Keratinocyte (primary cell): Measurements from ENCODE around the gene NFE2L1. TPM values are rescaled to one million over a fixed set of nuclear protein-coding genes. Genes with fewer than 3 reads are reported as not detected.
"Not testable (repeated sequence)": the region's sequence is repeated elsewhere in the genome, so short reads cannot be mapped to it uniquely, and the experiment has no call there.

ENCODE experiments used
- DNase-seq: peaks from one replicate; pipeline ENCODE4 v3.0.0-alpha.2; 2011; ENCODE audit warnings: low read depth, missing footprints, low spot score
- FAIRE-seq: peaks from 2 replicates; lab custom pipeline; 2011; peaks lifted over from hg19 to GRCh38; lab: Jason Lieb, UNC
- H2AFZ ChIP-seq: 2 replicates; pipeline ENCODE4 v1.6.0; 2012; ENCODE audit warnings: low read length, control low read depth, inconsistent platforms; ENCODE audit not compliant: control insufficient read depth
- H3K27ac ChIP-seq: 2 replicates; pipeline ENCODE4 v1.5.1; 2011; ENCODE audit warnings: low read length; ENCODE audit not compliant: control insufficient read depth, insufficient read depth
- H3K27me3 ChIP-seq: 3 replicates; pipeline ENCODE4 v1.6.0; 2011; ENCODE audit warnings: low read length; ENCODE audit not compliant: control insufficient read depth, insufficient read depth; ENCODE audit errors: extremely low read depth
- H3K36me3 ChIP-seq, 2 experiments: 2 replicates in 1 of 2; 3 replicates in 1 of 2; pipeline ENCODE4 v1.5.1; 2011; ENCODE audit warnings: low read length in 2 of 2, mild to moderate bottlenecking in 1 of 2; ENCODE audit not compliant: control insufficient read depth in 2 of 2, insufficient read depth in 2 of 2; ENCODE audit errors: extremely low read depth in 1 of 2
- H3K4me1 ChIP-seq: 3 replicates; pipeline ENCODE4 v1.5.1; 2011; ENCODE audit warnings: low read length; ENCODE audit not compliant: control insufficient read depth, insufficient read depth; ENCODE audit errors: extremely low read depth
- H3K4me2 ChIP-seq: 3 replicates; pipeline ENCODE4 v1.6.0; 2011; ENCODE audit warnings: low read depth, low read length; ENCODE audit not compliant: control insufficient read depth, insufficient read depth; ENCODE audit errors: extremely low read depth
- H3K4me3 ChIP-seq, 3 experiments: fragments of 200-600 bp in 1 of 3; sonication (generic) in 1 of 3; 2 replicates in 2 of 3; 3 replicates in 1 of 3; pipeline ENCODE4 v1.5.1; 2011 to 2016; ENCODE audit warnings: low read length in 3 of 3, mild to moderate bottlenecking in 3 of 3, control low read depth in 2 of 3, inconsistent platforms in 1 of 3, low read depth in 1 of 3, mixed read lengths in 1 of 3, mixed run types in 1 of 3, moderate library complexity in 1 of 3; ENCODE audit not compliant: control insufficient read depth in 2 of 3, insufficient read depth in 2 of 3; ENCODE audit errors: extremely low read depth in 1 of 3
- H3K79me2 ChIP-seq: 2 replicates; pipeline ENCODE4 v1.6.0; 2012; ENCODE audit warnings: low read length; ENCODE audit not compliant: control insufficient read depth, insufficient read depth
- H3K9ac ChIP-seq: 3 replicates; pipeline ENCODE4 v1.6.0; 2011; ENCODE audit warnings: low read length; ENCODE audit not compliant: control insufficient read depth, insufficient read depth; ENCODE audit errors: extremely low read depth
- H3K9me1 ChIP-seq: 3 replicates; pipeline ENCODE4 v1.6.0; 2011; ENCODE audit warnings: low read length; ENCODE audit not compliant: control insufficient read depth, insufficient read depth; ENCODE audit errors: extremely low read depth
- H3K9me3 ChIP-seq: 2 replicates; pipeline ENCODE4 v1.5.1; 2012; ENCODE audit warnings: low read depth, low read length; ENCODE audit not compliant: control insufficient read depth
- H4K20me1 ChIP-seq: 3 replicates; pipeline ENCODE4 v1.6.0; 2011; ENCODE audit warnings: low read length; ENCODE audit not compliant: control insufficient read depth, insufficient read depth; ENCODE audit errors: extremely low read depth
- EZH2 ChIP-seq: IDR thresholded peaks from one replicate; pipeline ENCODE4 v1.6.1; 2012; ENCODE audit warnings: inconsistent platforms, mild to moderate bottlenecking, low read length, moderate library complexity
- dilution Hi-C: fragments of 300-500 bp; cut with MboI; formaldehyde crosslinking; loops from one replicate; pipeline ENCODE4 v1.7.0; 2020; ENCODE audit warnings: low sequenced_read_pairs; ENCODE audit not compliant: extremely low pct_ligation_motif_present
- polyA plus RNA-seq, 5 experiments: library from polyadenylated mRNA; depleted of rRNA in 3 of 5; stranded (reverse) in 3 of 5; stranded (forward) in 1 of 5; unstranded in 1 of 5; fragments of >200 nt; gene quantifications; 1 replicate in 1 of 5; 2 replicates in 3 of 5; 3 replicates in 1 of 5; pipeline versions ENCODE4 v1.2.1 to v1.2.3, GENCODE V29; 2011 to 2012; ENCODE audit warnings: missing spikeins in 2 of 5, low read depth in 1 of 5, low replicate concordance in 1 of 5
- TF ChIP-seq, protein P1 (sequence below), 3 experiments: IDR thresholded peaks in 1 of 3; conservative IDR thresholded peaks in 1 of 3; optimal IDR thresholded peaks in 1 of 3; 2 replicates in 2 of 3; 3 replicates in 1 of 3; pipeline versions ENCODE3 to v1.5.1; 2011; ENCODE audit warnings: low read length in 3 of 3, mild to moderate bottlenecking in 3 of 3, moderate library complexity in 2 of 3, control low read depth in 1 of 3, inconsistent platforms in 1 of 3; ENCODE audit not compliant: insufficient read depth in 2 of 3; ENCODE audit errors: extremely low read depth in 1 of 3

NFE2L1 gene
- polyA plus RNA-seq, 1 donor (not counting 4 experiments of a cell fraction or from before 2014, with no cell fraction given): 208 TPM

DNA sequence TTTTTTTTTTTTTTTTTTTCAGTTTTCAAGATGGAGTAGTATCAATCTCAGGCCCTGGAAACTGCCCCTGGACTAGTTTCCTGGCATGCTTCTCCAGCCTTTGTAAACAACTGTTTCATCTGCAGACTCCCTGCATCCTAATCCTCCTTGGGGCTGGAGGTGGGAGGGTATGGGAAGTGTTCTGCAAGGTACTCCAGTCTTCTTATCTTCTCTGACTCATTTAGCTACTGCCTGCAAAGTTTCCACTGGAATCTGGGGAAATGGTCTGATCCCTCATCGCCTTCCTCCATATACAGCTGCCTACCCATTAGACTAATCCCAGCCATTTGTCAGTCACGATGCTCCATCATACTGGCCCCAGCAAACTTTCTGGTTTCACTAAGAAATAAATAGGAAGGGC, 32.0 kb upstream of the NFE2L1 start:
- TF ChIP-seq, protein P1, sequence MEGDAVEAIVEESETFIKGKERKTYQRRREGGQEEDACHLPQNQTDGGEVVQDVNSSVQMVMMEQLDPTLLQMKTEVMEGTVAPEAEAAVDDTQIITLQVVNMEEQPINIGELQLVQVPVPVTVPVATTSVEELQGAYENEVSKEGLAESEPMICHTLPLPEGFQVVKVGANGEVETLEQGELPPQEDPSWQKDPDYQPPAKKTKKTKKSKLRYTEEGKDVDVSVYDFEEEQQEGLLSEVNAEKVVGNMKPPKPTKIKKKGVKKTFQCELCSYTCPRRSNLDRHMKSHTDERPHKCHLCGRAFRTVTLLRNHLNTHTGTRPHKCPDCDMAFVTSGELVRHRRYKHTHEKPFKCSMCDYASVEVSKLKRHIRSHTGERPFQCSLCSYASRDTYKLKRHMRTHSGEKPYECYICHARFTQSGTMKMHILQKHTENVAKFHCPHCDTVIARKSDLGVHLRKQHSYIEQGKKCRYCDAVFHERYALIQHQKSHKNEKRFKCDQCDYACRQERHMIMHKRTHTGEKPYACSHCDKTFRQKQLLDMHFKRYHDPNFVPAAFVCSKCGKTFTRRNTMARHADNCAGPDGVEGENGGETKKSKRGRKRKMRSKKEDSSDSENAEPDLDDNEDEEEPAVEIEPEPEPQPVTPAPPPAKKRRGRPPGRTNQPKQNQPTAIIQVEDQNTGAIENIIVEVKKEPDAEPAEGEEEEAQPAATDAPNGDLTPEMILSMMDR (optimal IDR thresholded peaks at IDR 0.05 in 1 of 3, IDR thresholded peaks at IDR 0.05 in 1 of 3, conservative IDR thresholded peaks at IDR 0.05 in 1 of 3; ENCODE audit: extremely low read depth in 1 of 3, insufficient read depth in 2 of 3, low read length in 3 of 3): no peak
- no peak for TF ChIP-seq EZH2
- no peaks in the 10 kb centered on the region for H3K9me3 ChIP-seq
- no peaks in the 10 kb centered on the region for H4K20me1 ChIP-seq
- FAIRE-seq: no peak
- H3K79me2 ChIP-seq: no peaks in the 10 kb centered on the region
- dilution Hi-C loops: no loop called here
- H3K4me3 ChIP-seq: no peak overlapping the region
- H3K27ac ChIP-seq: no peak overlapping the region
- no peak for DNase-seq
- H2AFZ ChIP-seq: no peak overlapping the region
- no peaks in the 10 kb centered on the region for H3K9me1 ChIP-seq
- no peak overlapping the region for H3K4me2 ChIP-seq
- peaks cover 9% of the 10 kb centered on the region for H3K4me1 ChIP-seq
- H3K9ac ChIP-seq: no peak overlapping the region
- H3K36me3 ChIP-seq: no peaks in the 10 kb centered on the region
- peaks cover 8% of the 10 kb centered on the region for H3K27me3 ChIP-seq

DNA sequence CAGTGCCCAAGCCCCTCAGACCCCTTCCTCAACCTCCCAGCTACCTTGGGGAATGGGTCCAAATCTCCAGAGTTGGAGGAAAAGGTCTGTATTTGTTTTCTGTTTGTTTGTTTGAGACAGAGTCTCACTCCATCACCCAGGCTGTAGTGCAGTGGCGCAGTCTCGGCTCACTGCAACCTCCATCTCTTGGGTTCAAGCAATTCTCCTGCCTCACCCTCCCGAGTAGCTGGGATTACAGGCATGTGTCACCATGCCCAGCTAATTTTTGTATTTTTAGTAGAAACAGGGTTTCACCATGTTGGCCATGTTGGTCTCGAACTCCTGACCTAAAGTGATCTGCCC, 30.4 kb upstream of the NFE2L1 start:
- H3K9me3 ChIP-seq, H3K79me2 ChIP-seq, H3K9ac ChIP-seq, H3K27ac ChIP-seq, DNase-seq, H3K9me1 ChIP-seq, FAIRE-seq, H2AFZ ChIP-seq, dilution Hi-C loops, H4K20me1 ChIP-seq, H3K4me2 ChIP-seq, H3K4me1 ChIP-seq, H3K36me3 ChIP-seq, H3K4me3 ChIP-seq, H3K27me3 ChIP-seq: not testable (repeated sequence)

DNA sequence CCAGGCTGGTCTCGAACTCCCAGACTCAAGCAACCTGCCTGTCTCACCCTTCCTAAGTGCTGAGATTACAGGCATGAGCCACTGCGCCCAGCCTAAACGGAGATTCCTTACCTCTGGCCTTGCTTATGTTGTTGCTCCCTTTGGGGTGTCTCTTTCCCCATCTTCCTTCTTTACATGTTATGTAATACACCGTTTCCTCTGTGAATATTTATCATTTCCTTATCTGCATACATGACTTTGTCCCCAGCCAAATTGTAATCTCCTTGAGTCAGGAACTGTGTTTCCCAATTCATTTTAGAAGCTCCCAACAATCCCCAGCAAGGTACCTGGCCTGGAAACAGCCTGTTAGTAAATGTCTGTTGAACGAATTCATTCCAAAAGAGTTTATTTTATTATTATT, 26.2 kb upstream of the NFE2L1 start:
- dilution Hi-C loops: no loop called here
- H3K9me1 ChIP-seq: peaks cover 3% of the 10 kb centered on the region
- no peak overlapping the region for H3K27ac ChIP-seq
- H3K9me3 ChIP-seq: no peaks in the 10 kb centered on the region
- H3K36me3 ChIP-seq: no peaks in the 10 kb centered on the region
- H4K20me1 ChIP-seq: no peaks in the 10 kb centered on the region
- H3K79me2 ChIP-seq: no peaks in the 10 kb centered on the region
- no peak overlapping the region for H3K4me2 ChIP-seq
- DNase-seq: no peak
- H3K4me3 ChIP-seq: no peak overlapping the region
- H3K9ac ChIP-seq: no peak overlapping the region
- H2AFZ ChIP-seq: no peak overlapping the region
- FAIRE-seq: no peak
- TF ChIP-seq, protein P1 (optimal IDR thresholded peaks at IDR 0.05 in 1 of 3, IDR thresholded peaks at IDR 0.05 in 1 of 3, conservative IDR thresholded peaks at IDR 0.05 in 1 of 3; ENCODE audit: extremely low read depth in 1 of 3, insufficient read depth in 2 of 3, low read length in 3 of 3): no peak
- TF ChIP-seq EZH2: no peak
- H3K4me1 ChIP-seq: peaks cover 36% of the 10 kb centered on the region
- H3K27me3 ChIP-seq: no peaks in the 10 kb centered on the region
